NCI-H774 (cell line): ENCODE measurements around the gene FSIP1.

ENCODE experiments used
- DNase-seq: peaks from one replicate; lab custom pipeline; 2025; lab: John Stamatoyannopoulos, UW

Gene FSIP1

DNA sequence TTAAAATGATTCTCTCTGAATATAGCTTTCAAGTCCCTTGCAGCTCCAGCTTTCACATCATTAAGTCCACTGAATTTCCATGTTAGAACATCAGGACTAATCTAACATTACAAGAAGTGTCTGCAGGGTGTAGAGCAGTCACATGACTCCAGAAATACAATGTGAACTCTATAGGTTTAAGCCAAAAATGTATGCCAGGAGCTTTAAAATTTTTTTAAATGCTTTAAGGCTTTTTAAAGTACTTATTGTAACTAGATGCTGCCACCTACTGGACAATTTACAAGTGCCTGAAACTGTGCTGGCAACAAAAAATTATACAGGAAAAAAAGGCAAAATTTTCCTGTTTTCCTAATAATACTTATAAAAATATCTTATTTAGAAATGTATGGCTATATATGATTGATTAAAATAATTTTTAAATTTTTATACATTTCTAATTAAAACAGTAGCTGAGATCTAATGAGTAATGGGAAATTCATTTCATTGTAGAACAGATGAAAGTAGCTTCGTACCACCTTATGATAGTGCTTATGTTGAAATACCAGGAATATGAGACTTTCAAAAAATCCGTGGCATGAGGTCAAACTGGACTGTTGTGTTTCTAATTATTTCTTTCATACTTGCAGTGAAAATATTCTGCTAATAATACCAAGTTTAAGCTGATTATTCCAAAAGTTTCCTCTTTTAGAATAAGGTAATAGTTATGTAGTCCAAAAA is 25.7 kb downstream of the FSIP1 start:
- peak; percentile 39 for DNase-seq

DNA sequence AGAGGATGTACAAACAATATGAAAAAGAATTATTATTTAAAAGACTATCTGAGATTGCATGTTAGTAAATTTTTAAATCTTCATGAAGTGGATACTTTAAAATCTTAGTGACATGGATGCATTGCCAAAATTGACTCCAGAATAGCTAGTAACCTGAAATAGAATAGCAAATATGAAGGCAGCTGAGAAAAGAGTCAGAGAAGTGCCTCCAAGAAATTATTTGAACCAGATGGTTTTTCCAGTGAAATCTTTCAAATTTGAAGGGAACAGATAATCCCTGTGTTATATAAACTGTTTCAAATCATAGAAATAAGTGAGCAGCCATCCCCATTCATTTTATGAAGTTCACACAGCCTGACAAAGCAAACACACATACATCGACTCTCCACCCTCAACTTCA is 29.6 kb downstream of the FSIP1 start:
- no peak for DNase-seq

DNA sequence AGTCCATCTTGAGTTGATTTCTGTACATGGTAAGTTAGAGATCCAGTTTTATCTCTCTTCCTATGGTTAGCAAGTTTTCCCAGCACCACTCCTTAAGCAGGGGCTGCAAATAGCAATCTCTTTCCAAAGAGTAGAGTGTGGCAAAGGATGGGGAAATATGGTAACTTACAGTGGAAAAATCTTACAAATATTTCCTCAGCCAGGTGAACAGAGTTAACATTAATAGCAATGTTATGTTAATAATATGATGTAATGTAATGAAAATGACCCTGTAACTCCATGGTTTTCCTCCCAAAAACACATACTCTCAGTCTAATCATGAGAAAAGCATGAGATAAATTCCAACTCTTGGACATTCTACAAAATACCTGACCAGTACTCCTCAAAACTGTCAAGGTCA is 30.4 kb downstream of the FSIP1 start:
- DNase-seq: no peak

DNA sequence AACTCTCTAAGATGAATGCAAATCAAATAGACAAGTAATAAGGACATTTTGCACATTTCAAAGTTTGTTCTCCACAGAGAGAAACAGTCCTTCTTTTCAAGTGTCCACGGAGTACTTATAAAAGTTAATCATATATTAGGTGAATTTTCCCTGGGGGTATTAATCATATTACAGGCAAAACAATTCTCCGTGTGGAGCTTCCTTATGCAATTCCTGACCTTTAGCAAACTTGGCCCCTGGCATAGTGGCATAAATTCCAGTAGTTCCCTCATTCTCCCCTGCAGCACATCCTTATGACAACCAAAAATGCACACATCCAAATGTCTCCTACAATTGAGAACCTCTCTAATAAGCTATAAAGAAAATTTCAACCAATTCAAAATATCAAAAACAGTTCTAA is 34.4 kb downstream of the FSIP1 start:
- DNase-seq: no peak

DNA sequence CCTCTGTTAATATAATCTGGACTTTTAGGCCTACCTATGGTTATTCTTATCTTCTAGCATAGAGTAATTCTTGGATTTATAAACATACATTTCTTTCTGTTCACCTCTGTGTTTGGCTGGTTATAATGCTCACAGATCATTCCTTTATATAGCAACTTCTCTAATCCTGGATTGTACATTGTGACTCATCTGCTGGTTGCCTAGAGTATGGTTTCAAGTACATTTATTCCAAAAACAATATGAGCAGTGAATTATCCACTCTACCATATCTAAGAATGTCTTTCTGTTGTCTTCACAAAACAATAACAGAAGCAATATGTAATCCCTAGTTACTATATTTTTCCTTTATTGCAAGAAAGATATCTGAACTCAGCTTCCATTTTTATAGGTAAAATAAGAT is 35.3 kb downstream of the FSIP1 start:
- no peak for DNase-seq

DNA sequence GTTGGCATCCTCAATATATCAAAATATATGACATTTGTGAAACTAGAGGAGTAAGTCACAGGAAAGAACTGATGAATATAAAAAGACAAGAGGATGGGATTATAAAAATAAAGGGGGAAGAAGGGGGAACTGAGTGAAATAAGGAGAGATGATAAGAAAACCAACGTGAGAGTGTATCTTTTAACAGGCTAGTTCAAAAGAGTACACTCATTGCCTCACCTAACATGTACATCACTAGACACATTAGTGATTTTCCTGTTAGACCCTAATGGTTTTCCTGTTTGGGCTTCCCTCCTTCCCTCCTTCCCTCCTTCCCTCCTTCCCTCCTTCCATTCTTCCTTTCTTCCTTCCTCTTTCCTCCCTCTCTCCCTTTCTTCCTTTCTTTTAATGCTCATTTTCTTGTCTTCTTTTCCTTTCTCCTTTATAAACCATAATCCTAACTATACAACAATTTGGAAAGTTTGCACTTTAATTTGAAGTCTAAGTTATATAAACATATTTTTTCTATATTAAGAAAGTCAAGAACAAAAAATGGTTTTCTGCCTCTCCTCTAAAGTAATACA is 35.8 kb downstream of the FSIP1 start:
- DNase-seq: no peak

DNA sequence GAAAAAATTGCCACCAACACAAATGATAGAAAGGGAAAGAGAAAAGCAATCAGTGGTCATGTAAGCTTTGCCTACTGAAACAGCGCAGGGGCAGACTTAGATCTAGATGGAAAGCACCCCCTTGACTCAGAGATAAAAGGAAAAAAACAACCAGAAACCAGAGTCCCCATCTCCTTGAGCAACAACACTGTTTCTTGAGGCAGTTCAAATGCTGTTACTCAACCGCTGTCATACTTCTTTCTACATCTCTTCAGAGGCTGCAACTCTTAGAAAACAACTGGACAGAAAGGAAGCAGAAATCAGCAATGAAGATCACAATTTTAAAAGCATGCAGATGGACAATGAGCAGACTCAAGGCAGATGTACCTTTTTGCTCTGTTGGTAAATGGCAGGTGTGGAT is 36.5 kb downstream of the FSIP1 start:
- no peak for DNase-seq

DNA sequence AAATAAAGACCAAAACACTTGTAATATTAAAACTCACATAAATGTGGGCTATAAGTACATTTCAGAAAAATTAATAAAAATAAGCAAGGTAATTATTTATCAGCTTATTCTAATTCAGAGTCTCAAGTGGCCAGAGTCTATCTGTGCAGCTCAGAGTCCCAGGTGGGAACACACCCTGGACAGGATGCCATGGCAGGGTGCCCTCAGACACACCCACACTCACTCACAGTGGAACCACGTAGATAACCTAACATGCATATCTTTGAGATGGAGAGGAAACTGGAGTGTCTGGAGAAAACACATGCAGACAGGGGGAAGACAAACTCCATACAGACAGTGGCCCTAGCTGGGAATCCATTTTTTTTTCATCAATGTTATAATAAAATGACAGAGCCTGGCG is 37.2 kb downstream of the FSIP1 start:
- DNase-seq: no peak

DNA sequence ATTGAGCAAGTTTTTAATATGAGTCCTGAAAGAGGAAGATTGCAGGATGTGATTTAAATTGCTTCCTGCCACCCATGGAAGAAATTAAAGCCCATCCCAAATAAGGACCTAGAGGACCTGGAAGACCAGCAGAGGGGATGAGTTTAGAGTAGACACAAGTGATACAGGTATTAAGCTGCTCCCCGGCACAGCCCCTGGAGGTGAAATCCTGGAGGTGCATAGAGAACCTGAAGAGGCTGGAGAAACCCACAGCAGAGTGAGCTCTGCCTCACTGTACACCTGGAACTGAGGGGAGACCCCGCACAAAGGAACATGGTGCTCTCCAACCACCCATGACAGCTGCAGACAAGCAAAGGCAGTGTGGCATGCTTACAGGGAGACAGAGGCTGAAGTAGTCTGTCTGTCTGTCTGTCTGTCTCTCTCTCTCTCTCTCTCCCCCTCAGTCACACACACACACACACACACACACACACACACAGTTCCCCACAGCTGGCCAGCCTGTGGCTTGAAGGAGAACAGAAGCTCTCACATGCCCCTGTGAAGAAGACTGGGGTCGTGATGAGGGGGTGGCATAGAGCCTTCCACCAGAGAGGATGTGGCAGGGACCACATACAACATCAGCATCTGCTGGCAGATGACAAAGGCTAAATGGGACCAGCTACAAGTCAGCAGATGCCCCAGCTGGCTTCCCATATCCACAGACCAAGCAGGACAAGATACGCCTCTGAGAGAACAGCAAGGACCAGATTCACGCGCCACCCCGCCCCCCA is 38.1 kb downstream of the FSIP1 start:
- DNase-seq: no peak

DNA sequence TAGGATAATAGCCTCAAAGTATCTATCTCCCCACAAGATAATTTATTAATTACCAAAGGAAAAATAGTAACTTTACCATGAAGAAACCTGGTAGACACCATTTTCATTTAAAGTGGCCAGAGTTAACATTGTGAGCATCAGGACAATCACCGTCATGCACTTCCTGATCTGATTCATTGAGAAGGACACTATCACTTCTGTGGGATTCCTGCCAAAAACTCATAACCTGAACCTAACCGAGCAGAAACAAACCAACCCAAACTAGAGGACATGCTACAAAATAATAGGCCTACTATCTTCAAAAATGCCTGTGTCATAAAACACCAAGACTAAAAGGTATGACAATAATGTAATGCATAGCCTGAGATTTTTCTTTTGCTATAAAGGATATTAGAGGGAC is 39.0 kb downstream of the FSIP1 start:
- no peak for DNase-seq

DNA sequence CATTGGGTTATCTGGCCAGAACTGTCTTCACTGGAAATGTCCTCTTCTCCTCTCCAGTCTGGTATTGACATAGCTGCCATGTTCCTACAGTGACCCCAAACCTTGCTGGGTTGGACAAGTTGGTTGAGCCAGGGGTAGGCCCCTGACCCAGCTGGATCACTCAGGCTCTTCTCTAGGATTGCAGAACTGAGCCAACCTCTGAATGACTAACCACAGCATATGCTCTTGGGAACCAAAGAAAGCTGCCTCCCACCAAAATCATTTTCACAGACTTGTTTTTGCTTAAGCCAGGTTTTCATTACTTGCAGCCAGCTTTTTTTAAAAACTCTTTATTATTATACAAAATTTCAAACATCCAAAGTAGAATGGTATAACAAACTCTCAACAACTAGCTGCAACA is 41.4 kb downstream of the FSIP1 start:
- no peak for DNase-seq

DNA sequence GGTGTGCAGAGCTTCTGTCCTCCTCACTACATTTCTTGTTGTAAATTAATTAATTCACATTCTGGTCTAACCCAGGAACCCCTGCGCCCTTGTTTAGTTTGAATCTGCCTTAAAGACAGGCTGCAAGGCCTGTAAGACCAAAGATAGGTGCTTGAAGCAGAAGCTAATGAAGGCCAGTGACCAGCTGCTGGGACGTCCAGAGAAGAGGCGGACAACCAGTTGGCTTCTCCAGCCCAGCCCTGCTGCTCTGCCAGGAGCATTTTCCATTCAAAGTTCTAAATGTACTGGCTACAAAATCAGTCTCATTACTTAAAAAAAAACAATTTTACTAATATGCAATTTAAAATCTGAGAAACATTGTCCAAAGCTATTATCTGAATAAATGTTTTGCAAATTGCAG is 43.6 kb downstream of the FSIP1 start:
- DNase-seq: no peak

DNA sequence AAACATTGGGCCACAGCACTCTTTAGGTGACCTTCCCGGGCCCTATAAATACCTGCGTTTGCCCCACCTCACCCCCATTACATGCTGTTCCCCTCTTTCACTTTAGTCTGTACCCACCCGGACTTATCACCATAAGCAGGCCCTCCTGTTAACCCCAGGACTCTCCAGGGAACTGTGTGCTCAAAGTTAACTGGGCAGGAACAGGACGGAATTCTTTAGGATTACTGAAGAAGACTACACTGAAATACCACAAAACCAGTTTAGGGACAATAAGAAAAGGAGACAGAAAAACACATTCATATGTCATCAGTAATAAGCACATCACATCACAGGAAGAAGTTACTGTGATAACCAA is 45.5 kb downstream of the FSIP1 start:
- DNase-seq: no peak

DNA sequence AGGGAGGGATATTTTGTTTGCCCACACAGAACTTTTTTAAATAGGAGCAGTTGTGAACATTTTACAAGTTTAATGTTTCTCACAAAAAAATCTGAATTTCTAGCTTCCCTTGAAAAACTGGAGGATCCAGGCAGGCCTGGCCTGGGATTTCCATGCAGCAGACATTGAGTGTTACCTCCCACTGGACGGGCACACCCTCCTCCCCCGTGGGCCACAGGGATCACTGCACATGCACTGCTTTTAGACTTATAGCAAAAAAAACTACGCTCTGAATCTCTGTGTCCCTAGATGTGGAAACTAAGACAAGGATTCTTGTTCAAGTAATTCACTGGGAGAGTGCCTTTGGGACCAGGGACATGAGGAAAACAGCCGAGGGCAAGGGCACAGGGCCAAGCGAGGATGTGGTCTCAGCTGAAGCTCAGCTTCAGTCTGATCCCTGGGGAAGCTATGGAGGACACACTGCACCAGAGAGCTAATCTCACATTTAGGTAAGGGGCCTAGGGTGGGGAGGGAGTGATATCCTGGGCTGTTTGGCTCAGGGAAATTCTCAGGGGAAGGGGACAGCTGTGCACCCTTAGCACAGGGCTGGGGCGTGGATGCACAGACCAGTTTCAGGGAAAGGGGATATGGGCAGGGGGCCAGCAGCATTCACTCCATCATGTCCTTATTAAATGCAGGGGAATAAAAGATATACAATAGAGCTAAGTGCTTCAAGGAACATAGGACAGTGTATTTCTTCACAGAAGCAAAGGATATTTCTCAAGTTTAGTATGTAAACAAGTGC is 46.0 kb downstream of the FSIP1 start:
- no peak for DNase-seq

DNA sequence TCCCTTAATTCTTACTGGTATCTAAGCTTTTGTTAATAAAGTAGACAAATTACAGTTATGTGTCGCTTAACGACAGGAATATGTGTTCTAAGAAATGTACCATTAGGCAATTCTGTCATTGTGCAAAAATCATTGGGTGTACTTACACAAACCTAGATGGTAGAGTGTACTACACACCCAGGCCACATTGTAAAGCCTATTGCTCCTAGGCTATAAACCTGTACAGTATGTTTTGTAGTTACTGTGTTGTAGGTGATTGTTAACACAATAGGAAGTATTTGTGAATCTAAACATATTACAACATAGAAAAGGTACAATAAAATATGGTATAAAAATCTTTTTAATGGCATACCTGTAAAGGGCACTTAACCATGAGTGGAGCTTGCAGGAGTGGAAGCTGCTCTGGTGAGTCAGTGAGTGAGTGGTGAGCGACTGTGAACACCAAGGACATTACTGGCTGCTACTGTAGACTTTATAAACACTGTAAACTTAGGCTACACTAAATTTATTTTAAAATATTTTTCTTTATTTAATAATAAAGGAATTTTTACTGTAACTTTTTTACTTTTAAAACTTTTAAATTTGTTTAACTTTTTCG is 47.4 kb downstream of the FSIP1 start:
- no peak for DNase-seq

DNA sequence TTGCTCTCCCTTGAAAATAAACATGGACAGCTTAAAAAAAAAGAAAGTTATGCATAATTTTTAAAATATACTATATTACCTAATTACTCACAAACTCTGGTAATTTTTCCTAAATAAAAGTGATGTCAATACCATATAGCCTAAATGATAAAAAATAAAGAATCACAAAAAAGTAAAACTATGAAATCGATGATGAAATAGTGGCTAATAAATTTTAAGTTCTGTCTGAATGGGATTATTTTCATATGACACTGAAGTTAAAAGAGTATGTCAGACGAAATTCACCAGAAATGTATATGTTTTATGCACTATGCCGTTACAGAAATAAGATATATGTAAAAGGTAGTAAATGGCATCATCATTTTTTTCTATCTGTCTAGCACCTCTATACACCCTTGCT is 51.4 kb downstream of the FSIP1 start:
- no peak for DNase-seq

DNA sequence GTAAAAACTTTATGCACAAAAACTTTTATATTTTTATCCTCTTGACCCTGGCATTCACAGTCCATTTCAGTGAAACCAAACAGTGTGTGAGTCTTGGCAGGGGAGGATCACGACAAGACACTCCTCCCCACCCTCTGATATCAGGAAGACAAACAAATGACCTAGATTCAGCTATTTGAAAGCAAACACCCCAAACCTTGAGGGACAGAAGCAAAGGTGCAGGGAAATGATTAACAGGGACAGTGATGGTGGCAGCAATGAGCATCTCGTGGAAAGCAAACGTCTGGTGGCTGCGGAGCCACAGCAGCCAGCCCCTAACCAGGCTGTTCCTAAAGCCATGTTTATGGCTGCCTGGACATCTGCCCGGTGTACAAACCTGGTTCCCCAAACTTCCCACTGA is 52.1 kb downstream of the FSIP1 start:
- DNase-seq: no peak

DNA sequence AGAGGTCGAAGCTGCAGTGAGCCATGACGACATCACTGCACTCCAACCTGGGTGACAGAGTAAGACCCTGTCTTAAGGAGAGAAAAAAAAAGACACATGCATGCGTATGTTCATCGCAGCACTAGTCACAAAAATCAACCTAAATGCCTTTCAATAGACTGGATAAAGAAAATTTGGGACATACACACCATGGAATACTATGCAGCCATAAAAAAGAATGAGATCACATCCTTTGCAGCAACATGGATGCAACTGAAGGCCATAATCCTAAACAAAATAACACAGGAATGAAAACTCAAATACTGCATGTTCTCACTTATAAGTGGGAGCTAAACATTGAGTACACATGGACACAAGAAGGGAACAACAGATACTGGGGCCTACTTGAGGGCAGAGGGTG is 53.1 kb downstream of the FSIP1 start:
- no peak for DNase-seq

DNA sequence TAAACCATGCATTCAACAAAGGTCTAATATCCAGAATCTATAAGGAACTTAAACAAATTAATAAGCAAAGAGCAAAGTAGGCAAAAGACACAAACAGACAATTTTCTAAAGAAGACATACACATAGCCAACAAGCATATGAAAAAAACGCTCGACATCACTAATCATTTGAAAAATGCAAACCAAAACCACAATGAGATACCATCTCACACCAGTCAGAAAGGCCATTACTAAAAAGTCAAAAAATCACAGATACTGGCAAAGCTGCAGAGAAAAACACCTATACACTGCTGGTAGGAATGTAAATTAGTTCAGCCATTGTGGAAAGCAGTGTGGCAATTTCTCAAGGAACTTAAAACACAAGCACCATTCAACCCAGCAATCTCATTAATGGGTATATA is 53.8 kb downstream of the FSIP1 start:
- DNase-seq: no peak

DNA sequence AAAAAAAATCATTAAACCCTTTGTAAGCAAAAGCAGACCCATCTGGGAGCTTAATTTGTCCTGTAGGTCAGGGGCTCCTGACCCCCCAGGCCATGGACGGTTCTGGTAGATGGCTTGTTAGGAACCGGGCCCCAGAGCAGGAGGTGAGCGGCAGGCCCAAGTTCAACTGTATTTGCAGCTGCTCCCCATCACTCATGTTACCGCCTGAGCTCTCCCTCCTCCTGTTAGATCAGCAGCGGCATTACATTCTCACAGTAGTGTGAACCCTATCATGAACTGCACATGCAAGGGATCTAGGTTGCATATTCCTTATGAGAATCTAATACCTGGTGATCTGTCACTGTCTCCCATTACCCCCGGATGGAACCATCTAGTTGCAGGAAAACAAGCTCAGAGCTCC is 60.7 kb downstream of the FSIP1 start:
- no peak for DNase-seq

DNA sequence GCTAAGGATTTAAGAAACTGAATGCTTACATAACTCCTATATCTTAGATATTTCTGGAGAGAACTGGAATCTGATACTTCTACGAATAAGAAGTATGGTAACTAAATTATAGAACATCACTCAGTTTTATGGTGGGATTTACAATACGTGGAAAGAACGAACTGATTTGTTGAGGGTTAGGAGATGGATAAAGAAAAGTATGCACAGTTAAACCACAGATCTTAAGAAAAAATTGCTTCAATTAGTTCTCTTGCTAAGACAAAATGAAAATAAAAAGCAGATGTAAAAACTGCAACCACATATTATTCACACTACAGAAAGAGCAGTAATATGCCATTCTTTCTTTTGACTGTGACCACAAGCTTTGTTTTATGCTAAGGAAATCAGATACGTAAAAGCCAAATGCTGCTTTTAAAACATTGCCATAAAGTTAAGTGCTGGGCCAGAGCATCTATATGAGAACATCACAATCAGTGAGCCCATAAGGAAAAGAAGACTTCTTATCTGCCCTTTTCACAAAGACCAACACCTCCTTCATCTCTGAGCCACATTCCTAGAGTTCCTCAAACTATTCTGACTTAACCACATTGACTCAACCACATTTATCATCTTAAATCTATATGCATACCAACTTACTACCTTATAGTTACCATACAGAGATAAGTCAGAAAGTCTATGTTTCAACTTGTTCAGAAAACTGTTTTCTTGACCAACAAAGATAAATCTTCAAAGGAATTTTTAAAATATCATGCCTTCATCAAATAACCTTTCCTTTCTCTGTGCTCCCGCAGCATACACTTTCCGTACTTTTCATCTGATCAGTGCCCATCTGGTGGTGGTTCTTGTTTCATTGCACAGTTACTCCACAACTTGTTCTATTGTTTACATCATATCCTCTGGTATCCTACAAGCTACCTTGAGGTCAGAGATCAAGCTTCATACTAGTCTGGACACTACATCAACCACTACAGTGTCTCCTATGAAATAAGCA is 61.7 kb downstream of the FSIP1 start:
- DNase-seq: no peak
